Fibroblast of mammary gland (primary cell): Measurements from ENCODE around the gene STMND1.

Source experiments
- DNase-seq: peaks from one replicate; pipeline ENCODE4 v3.0.0-alpha.2; 2010; ENCODE audit warnings: low read depth
- H3K4me3 ChIP-seq: 2 replicates; pipeline ENCODE4 v1.5.1; 2011; ENCODE audit warnings: low read depth, mild to moderate bottlenecking, low read length, moderate library complexity; ENCODE audit not compliant: control insufficient read depth
- TF ChIP-seq, protein P1 (sequence below): conservative IDR thresholded peaks from 2 replicates; pipeline ENCODE4 v1.5.1; 2011; ENCODE audit warnings: low read depth, low read length, inconsistent platforms; ENCODE audit not compliant: control insufficient read depth, insufficient read depth

STMND1 gene

DNA sequence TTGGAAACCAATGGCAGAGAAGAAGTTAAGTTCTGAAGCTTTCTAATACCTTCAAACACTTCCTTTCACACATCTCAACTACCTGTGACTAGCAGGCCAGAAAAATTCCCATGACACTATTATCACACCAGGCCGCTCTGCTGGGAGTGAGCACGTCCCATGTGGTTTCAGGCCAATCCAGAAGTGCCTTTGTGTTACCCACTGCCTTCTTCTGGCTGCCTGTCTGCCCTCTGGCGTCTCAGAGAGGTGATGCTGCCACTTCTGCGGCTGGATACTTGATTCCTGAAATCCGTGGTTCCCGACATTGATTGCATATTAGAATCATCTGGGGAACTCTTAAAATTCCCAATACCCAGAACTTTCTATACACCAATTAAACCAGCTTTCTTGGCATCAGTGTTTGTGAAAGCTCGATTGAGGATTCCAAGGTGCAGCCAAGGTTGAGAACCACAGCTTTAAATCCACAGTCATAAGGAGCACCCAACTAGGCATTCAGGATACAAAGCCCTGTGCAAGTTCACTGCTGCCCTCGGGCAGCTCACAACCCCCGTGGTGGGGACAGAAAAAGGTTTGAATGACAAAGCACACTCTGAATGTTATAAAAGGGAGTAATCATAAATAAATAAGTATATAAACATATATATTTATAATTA lies 65.6 kb downstream of the STMND1 start:
- H3K4me3 ChIP-seq = no peak overlapping the region
- DNase-seq = peak; percentile 19
- TF ChIP-seq, protein P1, sequence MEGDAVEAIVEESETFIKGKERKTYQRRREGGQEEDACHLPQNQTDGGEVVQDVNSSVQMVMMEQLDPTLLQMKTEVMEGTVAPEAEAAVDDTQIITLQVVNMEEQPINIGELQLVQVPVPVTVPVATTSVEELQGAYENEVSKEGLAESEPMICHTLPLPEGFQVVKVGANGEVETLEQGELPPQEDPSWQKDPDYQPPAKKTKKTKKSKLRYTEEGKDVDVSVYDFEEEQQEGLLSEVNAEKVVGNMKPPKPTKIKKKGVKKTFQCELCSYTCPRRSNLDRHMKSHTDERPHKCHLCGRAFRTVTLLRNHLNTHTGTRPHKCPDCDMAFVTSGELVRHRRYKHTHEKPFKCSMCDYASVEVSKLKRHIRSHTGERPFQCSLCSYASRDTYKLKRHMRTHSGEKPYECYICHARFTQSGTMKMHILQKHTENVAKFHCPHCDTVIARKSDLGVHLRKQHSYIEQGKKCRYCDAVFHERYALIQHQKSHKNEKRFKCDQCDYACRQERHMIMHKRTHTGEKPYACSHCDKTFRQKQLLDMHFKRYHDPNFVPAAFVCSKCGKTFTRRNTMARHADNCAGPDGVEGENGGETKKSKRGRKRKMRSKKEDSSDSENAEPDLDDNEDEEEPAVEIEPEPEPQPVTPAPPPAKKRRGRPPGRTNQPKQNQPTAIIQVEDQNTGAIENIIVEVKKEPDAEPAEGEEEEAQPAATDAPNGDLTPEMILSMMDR = peak; percentile 35

DNA sequence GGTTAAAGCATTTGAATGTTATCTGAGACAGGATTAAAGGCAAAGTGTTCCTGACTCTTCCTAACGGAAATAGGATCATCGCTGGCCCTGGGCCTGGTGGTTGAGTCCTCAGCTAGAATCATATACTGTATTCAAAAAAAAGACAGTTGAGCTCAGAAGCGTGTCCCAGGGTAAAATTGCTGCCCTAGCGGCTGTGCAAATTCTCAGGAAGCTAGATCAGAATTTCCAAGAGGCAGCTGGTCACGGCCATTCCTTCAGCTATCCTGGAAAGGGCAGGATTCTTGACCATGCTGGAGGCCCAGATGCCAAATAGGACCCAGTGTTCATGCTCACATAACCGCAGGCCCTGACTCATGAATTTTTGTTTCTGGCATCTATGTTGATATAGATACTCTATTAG lies 67.4 kb downstream of the STMND1 start:
- TF ChIP-seq, protein P1 = no peak
- H3K4me3 ChIP-seq = no peak overlapping the region
- DNase-seq = peak; percentile 32

DNA sequence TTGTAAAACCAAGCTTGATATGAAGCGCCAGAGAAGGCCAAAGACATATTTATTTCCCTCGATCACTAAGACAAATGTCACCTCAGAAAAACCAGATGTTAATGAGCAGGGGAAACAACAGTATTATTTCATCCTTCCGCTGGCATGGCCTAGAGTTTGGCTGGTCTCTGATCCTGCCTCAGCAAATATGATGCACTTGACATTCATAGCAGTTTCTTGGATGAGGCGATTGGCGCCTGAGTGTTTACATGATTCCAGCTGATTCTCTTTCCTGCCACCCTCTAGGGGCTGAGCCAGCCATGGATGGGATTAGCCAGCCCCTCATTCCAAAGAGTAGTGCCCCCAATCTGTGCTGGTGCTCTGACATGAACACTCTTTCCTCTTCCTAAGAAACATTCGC lies 67.9 kb downstream of the STMND1 start:
- H3K4me3 ChIP-seq = no peak overlapping the region
- TF ChIP-seq, protein P1 = no peak
- no peak for DNase-seq

DNA sequence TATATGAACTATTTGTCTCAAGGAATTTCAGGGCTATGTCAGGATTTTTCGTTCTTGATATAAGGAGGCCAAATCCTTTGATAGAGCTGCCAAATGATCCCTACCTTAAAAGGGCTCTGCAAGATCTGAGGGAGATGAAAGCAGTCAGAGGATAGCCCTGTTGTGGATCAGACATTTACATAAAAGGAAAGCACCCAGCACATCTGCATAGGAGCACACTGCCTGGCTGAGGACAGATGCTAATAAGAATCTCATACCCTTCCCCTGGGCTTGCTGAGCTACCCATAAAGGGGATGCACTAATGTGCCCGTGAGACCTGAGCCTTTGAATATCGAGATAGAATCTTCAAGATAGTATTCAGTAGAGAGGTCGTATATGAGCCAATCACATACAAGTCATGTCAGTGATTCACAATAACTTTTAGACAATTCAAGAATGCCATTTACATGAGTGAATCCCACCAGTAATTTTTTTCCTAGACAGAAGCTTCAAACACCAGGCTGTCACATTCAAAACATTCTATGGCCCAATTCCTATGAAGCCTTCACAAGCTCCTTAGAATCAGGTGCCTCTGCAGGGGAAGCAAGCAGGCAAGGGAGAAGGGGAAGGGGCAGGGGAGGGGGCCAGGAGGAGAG lies 71.1 kb downstream of the STMND1 start:
- no peak for DNase-seq
- TF ChIP-seq, protein P1 = no peak

DNA sequence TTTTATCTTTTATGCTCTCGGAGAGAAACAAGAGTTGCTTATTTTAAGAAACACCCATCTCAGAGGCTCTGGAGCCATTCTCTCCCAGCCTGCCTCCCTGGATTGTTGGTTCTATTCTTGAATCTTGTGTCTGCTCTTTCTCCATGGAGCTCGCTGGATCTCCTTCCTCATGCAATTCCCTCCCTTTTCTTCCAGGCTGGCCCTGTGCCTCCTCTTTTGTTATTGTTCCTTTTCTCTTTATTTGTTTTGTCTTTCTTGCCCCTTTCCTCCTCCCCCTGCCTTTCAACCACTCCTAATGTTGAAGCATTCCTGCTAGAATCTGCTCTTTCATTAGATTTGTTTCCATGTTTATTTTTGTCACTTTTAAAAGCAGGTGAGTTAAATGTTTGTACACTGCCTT lies 76.5 kb downstream of the STMND1 start:
- no peak overlapping the region for H3K4me3 ChIP-seq
- TF ChIP-seq, protein P1 = no peak
- DNase-seq = no peak

More for the DNA sequence above, 71.1 kb downstream of the STMND1 start:
- no peak overlapping the region for H3K4me3 ChIP-seq

DNA sequence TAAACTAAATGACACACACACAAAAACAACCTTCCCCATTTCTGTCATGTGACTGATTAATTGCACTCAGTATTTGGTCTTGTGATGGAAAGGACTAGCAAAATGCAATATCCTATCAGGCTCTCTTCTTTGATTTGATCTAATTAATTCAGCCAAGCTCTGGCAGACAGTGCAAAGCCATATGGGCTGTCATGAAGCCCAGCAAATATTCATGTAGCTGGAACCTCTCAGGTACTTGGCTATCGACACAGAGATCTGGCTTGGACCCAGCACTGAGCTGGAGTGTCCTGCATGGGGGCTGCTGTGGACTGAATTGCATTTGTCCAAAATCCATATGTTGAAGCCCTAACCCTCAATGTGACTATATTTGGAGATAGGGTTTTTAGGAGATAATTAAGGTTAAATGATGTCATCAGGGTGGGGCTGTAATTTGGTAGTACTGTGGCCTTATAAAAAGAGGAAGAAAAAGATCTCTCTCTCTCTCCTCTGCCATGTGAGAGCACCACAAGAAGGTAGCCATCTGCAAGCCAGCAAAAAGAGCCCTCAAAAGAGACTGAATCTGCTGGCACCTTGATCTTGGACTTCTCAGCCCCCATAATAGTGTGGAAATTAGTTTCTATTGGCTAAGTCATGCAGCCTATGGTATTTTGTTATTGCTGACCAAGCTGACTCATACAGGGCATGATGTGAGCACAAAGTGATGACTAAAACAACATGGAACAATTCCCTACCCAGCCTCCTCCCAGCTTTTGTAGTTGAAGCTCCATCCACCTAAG lies 77.1 kb downstream of the STMND1 start:
- no peak overlapping the region for H3K4me3 ChIP-seq
- TF ChIP-seq, protein P1 = no peak
- peak; percentile 82 for DNase-seq
